ENCODE data around the gene EPOP.

EPOP gene

GRCh38 chr17:38705803-38706504 is 31.2 kb upstream of the EPOP start:
- no peak for DNase-seq

GRCh38 chr17:38705523-38705802 is 30.7 kb upstream of the EPOP start:
- no peak for DNase-seq

GRCh38 chr17:38704606-38705522 is 30.1 kb upstream of the EPOP start, which contains the start of gene MLLT6:
Gene MLLT6, plus strand, starts transcription at chr17:38705273. Its CDS starts 360 bp downstream, at chr17:38705633.
- peak; percentile 35 for DNase-seq

GRCh38 chr17:38703742-38704605 is 29.2 kb upstream of the EPOP start:
- DNase-seq = peak; percentile 83

- DNase-seq = no peak
Observed at GRCh38 chr17:38702916-38703741, 28.4 kb upstream of the EPOP start.

GRCh38 chr17:38702166-38702915 is 27.6 kb upstream of the EPOP start:
- DNase-seq = peak; percentile 36

- DNase-seq = no peak
Observed at GRCh38 chr17:38701504-38702165, 26.9 kb upstream of the EPOP start.

GRCh38 chr17:38698760-38699159 is 24.0 kb upstream of the EPOP start:
- no peak for DNase-seq

- DNase-seq = no peak
Observed at GRCh38 chr17:38697061-38697820, 22.5 kb upstream of the EPOP start.

GRCh38 chr17:38693700-38694329 is 19.1 kb upstream of the EPOP start:
- peak; percentile 29 for DNase-seq

- DNase-seq = no peak
Observed at GRCh38 chr17:38691154-38691553, 16.4 kb upstream of the EPOP start.

- DNase-seq = no peak
Observed at GRCh38 chr17:38690386-38690785, 15.6 kb upstream of the EPOP start.

- no peak for DNase-seq
Observed at GRCh38 chr17:38687286-38687685, 12.5 kb upstream of the EPOP start.

- no peak for DNase-seq
Observed at GRCh38 chr17:38685491-38685890, 10.7 kb upstream of the EPOP start.

- no peak for DNase-seq
Observed at GRCh38 chr17:38681096-38681495, 6.3 kb upstream of the EPOP start.

- DNase-seq = no peak
Observed at GRCh38 chr17:38677819-38678218, 3.1 kb upstream of the EPOP start.

GRCh38 chr17:38676706-38677504 is 2.1 kb upstream of the EPOP start:
- DNase-seq = peak; percentile 60

GRCh38 chr17:38674014-38674748 is 576 bp downstream of the EPOP start:
- DNase-seq = no peak

Data from NCI-H2029 treated with DMSO at 0.1 percent for 48 hours (cell line).